Articular chondrocyte of knee joint (primary cell): ENCODE data around the gene FRMD5. TPM values are rescaled to one million over a fixed set of nuclear protein-coding genes. Genes with fewer than 3 reads are reported as not detected.

Source experiments
- small RNA-seq: library from RNA; depleted of rRNA; stranded (forward); fragments of <200 nt; gene quantifications from one replicate; pipeline ENCODE3, GENCODE V24; 2012
- total RNA-seq: library from RNA; depleted of rRNA; stranded (reverse); fragments of >200 nt; gene quantifications from 2 replicates; pipeline ENCODE4 v1.2.3, GENCODE V29; 2012

FRMD5 gene
- total RNA-seq = under 0.01 and 0.11 TPM in 2 replicates

DNA sequence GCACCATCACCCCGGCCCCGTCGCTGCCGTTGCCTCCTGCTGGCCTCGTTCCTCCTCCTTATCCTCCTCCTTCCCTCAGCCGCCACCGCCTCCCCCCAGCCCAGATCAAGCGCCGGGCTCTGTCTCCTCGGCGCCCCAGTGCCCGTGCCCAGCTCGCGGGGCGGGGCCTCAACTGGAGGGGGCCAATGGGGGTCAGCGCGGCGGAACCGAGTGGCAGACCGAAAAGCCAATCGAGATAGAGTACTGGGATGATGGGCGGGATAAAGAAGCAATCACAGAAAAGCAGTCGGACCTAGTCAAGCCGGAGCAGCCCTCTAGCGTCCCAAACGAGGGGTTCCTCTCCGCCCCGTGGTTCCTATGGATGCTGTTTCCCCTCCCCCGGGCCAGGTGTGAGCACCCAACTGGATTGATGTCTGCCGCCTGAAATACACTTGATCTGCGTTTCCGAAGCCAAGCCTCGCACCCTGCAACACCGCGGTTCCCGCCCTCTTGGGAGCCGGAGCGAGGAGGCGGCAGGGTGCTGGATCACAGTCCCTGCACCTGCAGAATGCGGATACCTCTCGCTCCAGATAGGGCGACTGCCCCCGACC is at the start of gene FRMD5:
Gene FRMD5 (minus strand): TSS at position 121 of the 590 bp plus-strand sequence.

DNA sequence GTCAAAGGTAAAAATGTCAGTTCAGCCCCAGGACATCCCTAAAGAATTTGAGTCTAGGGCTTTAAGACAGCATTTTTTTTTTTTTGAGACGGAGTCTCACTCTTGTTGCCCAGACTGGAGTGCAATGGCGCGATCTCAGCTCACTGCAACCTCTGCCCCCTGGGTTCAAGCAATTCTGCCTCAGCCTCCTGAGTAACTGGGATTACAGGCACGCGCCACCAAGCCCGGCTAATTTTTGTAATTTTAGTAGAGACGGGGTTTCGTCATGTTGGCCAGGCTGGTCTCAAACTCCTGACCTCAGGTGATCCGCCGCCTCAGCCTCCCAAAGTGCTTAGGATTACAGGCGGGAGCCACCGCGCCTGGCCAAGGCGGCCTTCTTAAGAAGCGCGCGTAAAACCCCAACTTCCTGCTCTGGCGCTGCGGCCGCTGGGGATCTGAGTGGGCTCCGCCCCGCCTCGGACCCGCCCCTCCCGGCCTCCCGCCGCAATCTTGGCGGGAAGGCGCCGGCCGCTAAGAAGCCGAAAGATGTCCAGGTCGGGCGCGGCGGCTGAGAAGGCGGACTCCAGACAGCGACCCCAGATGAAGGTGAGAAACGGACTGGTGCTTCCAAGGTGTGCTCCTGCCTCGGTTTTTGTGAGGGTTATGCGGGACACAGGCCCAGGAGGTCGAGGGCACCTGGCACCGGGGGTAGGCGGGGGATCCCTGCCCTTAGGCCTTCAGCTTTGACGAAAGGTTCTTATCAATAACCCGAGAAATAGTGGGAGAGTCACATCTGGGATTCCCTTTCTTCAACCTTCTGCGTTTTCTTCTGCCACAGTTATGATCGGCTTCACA is 368.3 kb downstream of the FRMD5 start, which contains the start of gene WDR76:
Gene WDR76 (plus strand): TSS at position 495 of the 834 bp plus-strand sequence. CDS start 31 bp downstream, at position 526.

DNA sequence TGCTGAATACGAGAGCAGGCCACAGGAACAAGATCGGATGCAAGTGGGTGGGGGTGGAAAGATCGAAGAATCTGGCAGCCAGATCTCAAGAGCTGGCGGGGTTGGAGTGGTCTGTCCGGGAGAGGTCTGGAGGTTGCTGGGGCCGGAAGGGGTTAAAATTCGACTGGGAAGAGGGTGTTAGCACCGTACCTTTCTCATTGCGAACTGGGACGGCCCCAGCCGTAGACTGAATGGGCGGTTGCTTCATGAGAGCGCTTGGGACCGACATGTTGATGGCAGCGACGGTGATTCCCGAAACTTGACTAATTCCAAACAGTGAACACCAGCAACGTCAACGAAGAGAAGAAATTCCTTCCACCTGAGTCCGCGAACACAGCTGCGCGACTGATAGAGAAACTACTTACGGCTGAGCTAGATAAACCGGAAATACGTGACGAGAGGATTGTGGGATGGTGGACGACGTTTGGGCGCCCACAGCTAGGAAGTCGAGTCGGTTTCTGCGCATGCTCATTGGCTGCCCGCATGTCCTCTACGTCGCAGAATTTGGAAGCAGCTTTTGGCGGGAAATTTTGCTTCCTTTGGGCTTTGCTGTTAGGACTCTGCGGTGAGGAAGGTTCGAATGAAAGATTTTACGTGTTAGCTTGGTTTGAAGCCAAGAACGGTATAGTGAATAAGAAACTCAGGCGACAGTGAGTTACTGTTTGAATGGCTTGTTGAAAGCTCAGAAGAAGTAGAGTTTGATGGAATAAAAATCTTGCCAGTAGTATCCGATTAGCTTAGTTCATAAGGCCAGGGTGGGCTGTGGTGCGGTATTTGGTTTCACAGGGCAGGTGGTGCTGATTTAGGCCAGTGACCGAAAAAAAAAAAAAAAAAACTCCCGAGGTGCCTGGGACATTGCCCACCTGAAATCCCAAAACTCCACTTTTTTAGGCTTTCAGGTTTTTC is 370.5 kb downstream of the FRMD5 start, which contains the start of gene MFAP1:
Gene MFAP1 (minus strand): TSS at position 389 of the 945 bp plus-strand sequence. CDS start 121 bp downstream, at position 268.

Small RNAs within 50 kb of the gene (small RNA-seq; reads per million reads assigned to genes)
- not detected for gene RF00019

Other genes with a start within 250 kb of the FRMD5 start
- gene GOLM2, start 93.4 kb upstream of the FRMD5 start, total RNA-seq = 172 and 239 TPM in 2 replicates
- 82.8 and 95.3 TPM in 2 replicates for gene CTDSPL2, start 232.4 kb upstream of the FRMD5 start, total RNA-seq